Glomerular endothelial cell (primary cell): ENCODE measurements around the gene TRIM8. TPM values are rescaled to one million over a fixed set of nuclear protein-coding genes. Genes with fewer than 3 reads are reported as not detected.

ENCODE experiments used
- DNase-seq: peaks from one replicate; pipeline ENCODE4 v3.0.0-alpha.2; 2011; ENCODE audit warnings: low read depth, low spot score; ENCODE audit errors: extremely low read depth
- total RNA-seq: library from RNA; depleted of rRNA; stranded (reverse); fragments of >200 nt; gene quantifications from 2 replicates; pipeline ENCODE4 v1.2.3, GENCODE V29; 2015

The TRIM8 gene
- total RNA-seq, 1 donor from 2014 or later = 181 TPM

DNA sequence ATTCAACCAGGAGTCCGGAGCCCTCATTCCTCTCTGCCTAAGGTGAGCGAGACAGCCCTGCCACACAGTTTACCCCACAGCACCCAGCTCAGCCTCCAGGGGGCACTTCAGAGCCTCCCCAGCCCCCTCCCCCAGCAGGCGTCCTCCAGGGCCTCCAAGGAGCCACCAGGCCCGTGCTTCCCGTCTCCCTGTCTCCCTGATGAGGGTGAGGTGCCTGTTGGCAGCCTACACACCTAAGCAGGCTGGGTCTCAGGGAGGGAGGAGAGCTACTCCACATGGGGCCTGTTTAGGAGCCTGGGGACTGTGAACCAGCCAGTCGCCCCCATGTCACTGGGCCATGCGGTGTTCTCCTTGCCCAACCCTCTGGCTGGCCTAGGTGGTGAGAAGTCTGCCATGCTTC, 28.9 kb upstream of the TRIM8 start:
- no peak for DNase-seq

- DNase-seq = no peak
Measured at GRCh38 chr10:102616066-102616770, 28.1 kb upstream of the TRIM8 start.

GRCh38 chr10:102617041-102617440, 27.2 kb upstream of the TRIM8 start:
- no peak for DNase-seq

GRCh38 chr10:102617816-102618215, 26.5 kb upstream of the TRIM8 start:
- no peak for DNase-seq

GRCh38 chr10:102619281-102619981, 24.8 kb upstream of the TRIM8 start:
- no peak for DNase-seq

GRCh38 chr10:102620138-102620590, 24.1 kb upstream of the TRIM8 start:
- no peak for DNase-seq

- no peak for DNase-seq
Measured at GRCh38 chr10:102620591-102621442, 23.5 kb upstream of the TRIM8 start.

- DNase-seq = no peak
Measured at GRCh38 chr10:102621443-102622325, 22.6 kb upstream of the TRIM8 start.

GRCh38 chr10:102624094-102624493, 20.2 kb upstream of the TRIM8 start:
- DNase-seq = no peak

DNA sequence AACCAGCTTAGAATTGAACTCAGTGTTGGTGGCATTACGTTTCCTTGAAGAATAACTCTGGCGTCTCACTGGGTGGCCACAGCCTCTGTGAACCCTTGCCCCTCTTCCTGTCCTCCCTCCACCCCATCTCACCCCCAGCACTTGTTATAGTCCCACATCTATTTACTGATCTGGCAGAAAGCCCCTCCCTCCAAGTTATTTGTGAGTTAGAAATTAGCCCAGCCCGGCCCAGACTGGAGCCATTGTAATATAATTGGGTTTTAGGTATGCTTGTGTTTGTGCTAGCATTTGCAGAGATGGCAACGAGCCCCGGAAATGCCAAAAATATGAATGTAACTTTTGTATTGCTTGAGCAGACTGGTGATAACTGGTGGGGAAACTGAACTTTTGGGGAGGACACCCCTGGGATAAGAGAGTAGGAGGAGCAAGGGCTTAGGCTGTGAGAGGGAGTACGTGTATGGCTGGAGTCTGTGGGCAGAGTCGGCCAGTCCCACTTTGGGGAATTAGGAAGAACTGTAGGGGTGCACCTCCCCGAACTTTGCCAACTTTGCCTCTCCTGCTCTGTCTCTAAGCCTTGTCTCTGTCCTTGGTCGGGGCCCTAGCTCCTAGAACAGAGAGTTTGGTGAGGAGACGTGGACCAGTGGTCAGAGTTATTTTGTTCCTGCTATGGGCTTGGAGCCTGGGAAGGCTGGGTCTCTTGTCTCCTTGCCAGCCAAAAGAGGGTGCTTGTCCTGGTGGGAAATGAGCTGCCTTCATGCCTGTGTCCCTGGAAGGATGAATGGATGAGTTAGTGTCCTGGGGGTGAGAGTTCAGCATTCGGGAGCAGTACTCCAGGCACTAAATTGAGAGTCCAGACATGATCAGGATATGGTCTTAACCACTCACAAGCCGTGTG, 19.3 kb upstream of the TRIM8 start:
- no peak for DNase-seq

GRCh38 chr10:102626026-102626685, 18.1 kb upstream of the TRIM8 start:
- DNase-seq = no peak

DNA sequence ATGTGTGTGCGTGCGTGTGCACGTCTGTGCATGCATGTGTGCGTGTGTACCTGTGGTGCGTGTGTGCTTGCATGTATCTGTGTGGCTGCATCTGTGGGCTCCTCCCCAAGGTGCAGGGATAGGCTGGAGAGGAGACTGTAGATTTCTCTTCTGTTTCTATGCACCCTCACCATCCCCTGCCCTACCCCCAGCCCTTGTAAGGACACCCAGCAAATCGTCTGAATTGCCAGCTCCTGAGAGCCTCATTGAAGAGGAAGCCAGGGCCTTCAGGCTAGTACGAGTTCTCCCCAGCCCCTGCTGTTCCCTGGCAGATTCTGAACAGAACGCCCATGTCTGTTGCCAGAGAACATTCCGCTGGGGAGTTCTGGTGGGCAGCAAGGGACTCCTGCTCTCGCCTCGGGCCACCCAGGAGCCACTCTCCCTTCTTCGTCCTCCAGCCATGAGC, 17.0 kb upstream of the TRIM8 start:
- no peak for DNase-seq

DNA sequence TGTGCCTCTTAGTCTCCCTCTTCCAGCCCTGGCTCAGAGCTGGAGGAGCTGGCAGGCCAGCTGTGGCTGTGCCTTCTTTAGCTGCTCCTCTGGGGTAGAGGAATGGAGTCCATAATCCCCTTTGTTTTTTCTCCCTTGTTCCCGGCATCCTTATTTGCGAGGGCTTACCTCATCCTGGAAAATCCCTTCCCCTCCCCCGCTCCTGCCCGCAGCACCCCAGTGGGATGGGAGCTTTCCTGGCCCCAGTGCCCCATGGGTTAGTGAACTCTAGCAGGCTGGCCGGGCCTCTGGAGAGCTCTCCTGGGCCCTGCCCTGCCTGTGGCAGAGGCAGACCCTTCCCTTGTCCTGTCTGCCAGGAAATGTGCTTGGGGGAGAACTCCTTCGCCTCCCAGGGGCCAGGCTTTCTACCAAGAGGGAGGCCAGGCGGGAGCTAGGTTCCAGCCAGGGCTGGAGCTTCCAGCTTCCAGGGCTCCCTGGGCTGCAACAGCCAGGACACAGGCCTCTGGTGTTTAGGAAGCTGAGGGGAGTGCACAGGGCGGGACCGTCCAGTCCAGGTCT, 16.5 kb upstream of the TRIM8 start:
- DNase-seq = no peak

DNA sequence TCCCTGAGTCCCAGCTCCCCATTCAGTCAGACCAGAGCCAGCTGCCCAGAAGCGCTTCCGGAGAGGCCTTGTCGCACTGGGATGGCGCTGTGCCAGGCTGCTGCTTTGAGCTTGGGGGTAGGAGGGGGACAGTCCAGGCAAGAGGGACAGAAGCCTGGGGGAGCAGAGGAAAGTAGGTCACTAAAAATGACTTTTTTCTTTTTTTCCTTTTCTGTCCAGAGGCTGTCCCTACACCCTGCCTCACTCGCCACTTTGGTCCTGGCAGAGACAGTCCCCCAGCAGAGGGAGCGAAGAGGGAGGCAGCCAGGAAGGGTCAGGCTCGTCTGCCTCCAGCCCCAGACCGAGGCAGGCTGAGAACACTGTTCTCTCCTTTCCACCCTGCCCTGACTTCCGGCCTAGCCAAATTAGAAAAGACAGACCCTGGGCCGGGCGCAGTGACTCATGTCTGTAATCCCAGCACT, 15.8 kb upstream of the TRIM8 start:
- no peak for DNase-seq

- DNase-seq = no peak
Measured at GRCh38 chr10:102629661-102630614, 14.3 kb upstream of the TRIM8 start.

GRCh38 chr10:102630663-102631062, 13.6 kb upstream of the TRIM8 start:
- no peak for DNase-seq
